ENCODE results near the gene CAMTA2.

GRCh38 chr17:4955091-4955490 lies 32.4 kb downstream of the CAMTA2 start:
- TF ChIP-seq CTCF (IDR thresholded peaks at IDR 0.05; ENCODE audit: insufficient read depth, low read length, poor library complexity, severe bottlenecking) (no peak), EZH2phosphoT487 (conservative IDR thresholded peaks at IDR 0.05; ENCODE audit: low read length) (no peak)
